K562 (cell line): ENCODE data around the gene BTD. TPM values are rescaled to one million over a fixed set of nuclear protein-coding genes. Genes with fewer than 3 reads are reported as not detected.

Experiments used
- ATAC-seq: fragments of 200-7000 bp; cut with Tn5 transposase; 3 replicates; pipeline ENCODE4 v1.9.1; 2020; ENCODE audit warnings: moderate library complexity
- BruUV-seq: library from RNA; stranded (reverse); fragments of 400-500 nt; replicated peaks from 2 replicates; lab custom pipeline; 2021; lab: Mats Ljungman, UMichigan
- CTCF ChIA-PET: fragments of 300-600 bp; formaldehyde crosslinking; extraction: SDS; loops from one replicate; lab custom pipeline; 2021; ENCODE audit warnings: low intra/inter-chr PET ratio; lab: Yijun Ruan, JAX
- POLR2A ChIA-PET: fragments of 300-600, 350-650 bp; sonication (Branson Sonifier 250); formaldehyde crosslinking; extraction: SDS; loops from one replicate; lab custom pipeline; 2021; ENCODE audit warnings: antibody characterized with exemption, inconsistent platforms; lab: Yijun Ruan, JAX
- DNase-seq, 4 experiments: peaks; one replicate each; pipeline versions ENCODE4 v3.0.0 to v3.0.0-alpha.2; 2011 to 2018; ENCODE audit warnings: low spot score in 3 of 4, mixed read lengths in 3 of 4; ENCODE audit errors: extremely low read depth in 1 of 4
- FAIRE-seq: peaks from 2 replicates; lab custom pipeline; 2011; peaks lifted over from hg19 to GRCh38; lab: Jason Lieb, UNC
- H2AFZ ChIP-seq: 2 replicates; pipeline ENCODE4 v1.6.0; 2011; ENCODE audit warnings: low read depth, low read length, control low read depth, inconsistent platforms
- H3K27ac ChIP-seq: fragments of 200-600 bp; 3 replicates; pipeline ENCODE4 v1.8.0; 2011; ENCODE audit warnings: low read depth, mild to moderate bottlenecking, control low read depth, inconsistent platforms, low read length, moderate library complexity, mixed read lengths; ENCODE audit errors: extremely low read depth
- H3K27me3 ChIP-seq, 2 experiments: fragments of 300-600 bp in 1 of 2; 2 replicates in 1 of 2; 3 replicates in 1 of 2; pipeline versions ENCODE4 v1.6.0 to v1.8.0; 2011; ENCODE audit warnings: inconsistent platforms in 2 of 2, low read length in 2 of 2, mild to moderate bottlenecking in 1 of 2, mixed read lengths in 1 of 2, moderate library complexity in 1 of 2; ENCODE audit not compliant: control insufficient read depth in 2 of 2, insufficient read depth in 2 of 2
- H3K36me3 ChIP-seq: fragments of 300-600 bp; 3 replicates; pipeline ENCODE4 v1.8.0; 2011; ENCODE audit warnings: mild to moderate bottlenecking, low read length, inconsistent platforms; ENCODE audit not compliant: control insufficient read depth, insufficient read depth
- H3K4me1 ChIP-seq, 2 experiments: fragments of 200-600 bp in 1 of 2; replicated peaks in 1 of 2; 2 replicates in 1 of 2; 3 replicates in 1 of 2; pipeline versions ENCODE4 v1.5.1 to v1.8.0; 2011; ENCODE audit warnings: inconsistent platforms in 2 of 2, low read length in 2 of 2, mild to moderate bottlenecking in 1 of 2, mixed read lengths in 1 of 2, moderate library complexity in 1 of 2; ENCODE audit not compliant: control insufficient read depth in 2 of 2, insufficient read depth in 2 of 2
- H3K4me2 ChIP-seq: 2 replicates; pipeline ENCODE4 v1.6.1; 2011; ENCODE audit warnings: low read length, control low read depth, inconsistent platforms, mixed read lengths; ENCODE audit not compliant: insufficient read depth
- H3K4me3 ChIP-seq: fragments of 200-600 bp; sonication (generic), shearing (Covaris generic); 2 replicates; pipeline ENCODE4 v1.5.1; 2016; ENCODE audit warnings: control low read depth, inconsistent platforms
- H3K79me2 ChIP-seq: fragments of 200-600 bp; 3 replicates; pipeline ENCODE4 v1.8.0; 2011; ENCODE audit warnings: low read length, inconsistent platforms; ENCODE audit not compliant: control insufficient read depth, insufficient read depth
- H3K9ac ChIP-seq, 2 experiments: 2 replicates each; pipeline versions ENCODE4 v1.6.0 to v1.6.1; 2011; ENCODE audit warnings: low read depth in 2 of 2, low read length in 2 of 2, control low read depth in 1 of 2, inconsistent platforms in 1 of 2, mild to moderate bottlenecking in 1 of 2, mixed read lengths in 1 of 2; ENCODE audit not compliant: insufficient read depth in 1 of 2
- H3K9me1 ChIP-seq: one replicate; pipeline ENCODE4 v1.6.0; 2011; ENCODE audit warnings: inconsistent platforms, mild to moderate bottlenecking, low read length, moderate library complexity; ENCODE audit not compliant: control insufficient read depth, insufficient read depth
- H3K9me3 ChIP-seq: replicated peaks from 2 replicates; pipeline ENCODE4 v1.5.1; 2011; ENCODE audit warnings: low read depth, low read length, inconsistent platforms; ENCODE audit not compliant: control insufficient read depth, insufficient read depth
- H4K20me1 ChIP-seq: replicated peaks from 2 replicates; pipeline ENCODE4 v1.6.1; 2011; ENCODE audit warnings: low read length, inconsistent platforms, mixed read lengths; ENCODE audit not compliant: control insufficient read depth, insufficient read depth
- CBX3 ChIP-seq, 2 experiments: IDR thresholded peaks; 1 replicate in 1 of 2; 2 replicates in 1 of 2; pipeline ENCODE4 v1.6.1; 2012; ENCODE audit warnings: inconsistent platforms in 2 of 2, low read length in 2 of 2, borderline replicate concordance in 1 of 2, control low read depth in 1 of 2
- NFIX ChIP-seq: fragments of 250-450 bp; sonication (Bioruptor Pico); IDR thresholded peaks from 2 replicates; pipeline ENCODE4 v1.4.0; 2020; ENCODE audit warnings: low read depth, mild to moderate bottlenecking, moderate library complexity
- POLR3G ChIP-seq: IDR thresholded peaks from 2 replicates; pipeline ENCODE4 v1.6.1; 2011; ENCODE audit not compliant: insufficient read length, insufficient replicate concordance; ENCODE audit errors: extremely low read depth
- ZNF140 ChIP-seq: fragments of 250-450 bp; sonication (Bioruptor Pico); IDR thresholded peaks from 2 replicates; pipeline ENCODE4 v1.8.0; 2021; ENCODE audit warnings: moderate library complexity, mild to moderate bottlenecking, inconsistent platforms
- ZNF408 ChIP-seq: fragments of 250-450 bp; sonication (Bioruptor Pico); IDR thresholded peaks from 2 replicates; pipeline ENCODE4 v1.4.0; 2020; ENCODE audit warnings: low read depth, mild to moderate bottlenecking, moderate library complexity
- WGBS: fragments of 100-300 bp; shearing (Covaris generic); methylation state at CpG from one replicate; pipeline ENCODE4 v1.1.6; 2016; ENCODE audit warnings: low coverage, mixed read lengths; ENCODE audit not compliant: insufficient coverage; ENCODE audit errors: missing lambda C conversion rate; 5-methylcytosine and 5-hydroxymethylcytosine counted together
- in situ Hi-C: fragments of 300-500 bp; cut with MboI; formaldehyde crosslinking; loops from 4 replicates; pipeline ENCODE4 v1.15.0; 2018; ENCODE audit warnings: inconsistent platforms, mixed read lengths
- intact Hi-C: fragments of 100-400 bp; cut with micrococcal nuclease; formaldehyde crosslinking; loops from 2 replicates; pipeline ENCODE4 v1.14.2; 2022
- polyA plus RNA-seq, 8 experiments: library from polyadenylated mRNA; depleted of rRNA in 4 of 8; stranded (reverse) in 5 of 8; unstranded in 3 of 8; fragments of >200 nt; fragmentation: Nextera tagmentation in 2 of 8; fragmentation: Illumina TruSeq in 1 of 8; extraction: Ambion mirVana in 2 of 8; extraction: Trizol in 1 of 8; gene quantifications; 2 replicates each; pipeline versions ENCODE4 v1.2.1 to v1.2.3, GENCODE V29; 2011 to 2014; ENCODE audit warnings: inconsistent platforms in 1 of 8, missing spikeins in 1 of 8
- total RNA-seq, 7 experiments: library from RNA; depleted of rRNA in 6 of 7; stranded (reverse); fragments of >200 nt in 6 of 7; fragmentation: Illumina TruSeq in 2 of 7; extraction: Trizol in 2 of 7; gene quantifications; 2 replicates each; pipeline versions ENCODE4 v1.2.1 to v1.2.3, GENCODE V29; 2011 to 2021; ENCODE audit warnings: low replicate concordance in 1 of 7
- TF ChIP-seq, protein P1 (sequence below): fragments of 250-450 bp; sonication (Bioruptor Pico); IDR thresholded peaks from 2 replicates; pipeline ENCODE4 v1.8.0; 2022; ENCODE audit warnings: inconsistent platforms, mild to moderate bottlenecking, moderate library complexity, borderline replicate concordance
- TF ChIP-seq, protein P2 (sequence below): fragments of 250-450 bp; sonication (Bioruptor Pico); IDR thresholded peaks from 2 replicates; pipeline ENCODE4 v1.8.0; 2022; ENCODE audit warnings: moderate library complexity, mild to moderate bottlenecking, inconsistent platforms
- TF ChIP-seq, protein P3 (sequence below), 3 experiments: fragments of 200-800 bp in 1 of 3; fragments of 250-450 bp in 1 of 3; fragments of 450-650 bp in 1 of 3; sonication (Bioruptor Pico) in 1 of 3; sonication (Bioruptor generic) in 1 of 3; formaldehyde crosslinking in 1 of 3; IDR thresholded peaks; 2 replicates each; pipeline versions ENCODE4 v1.6.1 to v1.8.0; 2016 to 2022; ENCODE audit warnings: mild to moderate bottlenecking in 2 of 3, missing genetic modification characterization in 2 of 3, missing compliant biosample characterization in 1 of 3, moderate library complexity in 1 of 3

The BTD gene
- total and polyA plus RNA-seq, 9 of the 15 experiments (the other 6 are each of a cell fraction or from before 2014, with no cell fraction given) = 6.6 to 26.2 (median 10.6) TPM

DNA sequence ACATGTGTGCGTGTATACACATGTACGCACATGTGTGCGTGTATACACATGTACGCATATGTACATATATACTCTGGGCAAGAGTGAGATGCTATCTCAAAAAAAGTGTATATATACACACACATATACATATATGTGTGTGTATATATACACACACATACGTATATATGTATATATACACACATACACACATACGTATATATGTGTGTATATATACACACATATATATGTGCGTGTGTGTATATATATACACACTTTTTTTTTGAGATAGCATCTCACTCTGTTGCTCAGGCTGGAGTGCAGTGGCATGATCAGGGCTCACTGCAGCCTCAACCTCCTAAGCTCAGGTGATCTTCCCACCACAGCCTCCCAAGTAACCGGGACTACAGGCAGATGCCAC is 8.6 kb upstream of the BTD start:
- no peaks in the 10 kb centered on the region for H4K20me1 ChIP-seq
- H2AFZ ChIP-seq = no peak overlapping the region
- no peaks in the 10 kb centered on the region for H3K9me1 ChIP-seq
- intact Hi-C loops = no loop called here
- H3K36me3 ChIP-seq = peaks cover 34% of the 10 kb centered on the region; the same call in 2 of the 3 replicates
- POLR2A ChIA-PET = no interaction called here
- H3K9me3 ChIP-seq = peaks cover 4% of the 10 kb centered on the region; the same call in 1 of the 2 replicates
- H3K27ac ChIP-seq = no peak overlapping the region
- DNase-seq (no peak), FAIRE-seq (no peak), ATAC-seq (no peak)
- H3K79me2 ChIP-seq = no peaks in the 10 kb centered on the region
- H3K4me3 ChIP-seq = no peak overlapping the region
- CTCF ChIA-PET = no interaction called here
- no peaks in the 10 kb centered on the region for H3K4me1 ChIP-seq
- H3K27me3 ChIP-seq = no peaks in the 10 kb centered on the region
- in situ Hi-C loops = no loop called here
- no peak overlapping the region for H3K9ac ChIP-seq
- no peak overlapping the region for H3K4me2 ChIP-seq
- WGBS = 91% methylated on average over 8 of the region's 8 CpGs
- TF ChIP-seq, protein P1, sequence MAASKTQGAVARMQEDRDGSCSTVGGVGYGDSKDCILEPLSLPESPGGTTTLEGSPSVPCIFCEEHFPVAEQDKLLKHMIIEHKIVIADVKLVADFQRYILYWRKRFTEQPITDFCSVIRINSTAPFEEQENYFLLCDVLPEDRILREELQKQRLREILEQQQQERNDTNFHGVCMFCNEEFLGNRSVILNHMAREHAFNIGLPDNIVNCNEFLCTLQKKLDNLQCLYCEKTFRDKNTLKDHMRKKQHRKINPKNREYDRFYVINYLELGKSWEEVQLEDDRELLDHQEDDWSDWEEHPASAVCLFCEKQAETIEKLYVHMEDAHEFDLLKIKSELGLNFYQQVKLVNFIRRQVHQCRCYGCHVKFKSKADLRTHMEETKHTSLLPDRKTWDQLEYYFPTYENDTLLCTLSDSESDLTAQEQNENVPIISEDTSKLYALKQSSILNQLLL (CRISPR knock-in tag) = peak; percentile 93
- TF ChIP-seq, protein P2, sequence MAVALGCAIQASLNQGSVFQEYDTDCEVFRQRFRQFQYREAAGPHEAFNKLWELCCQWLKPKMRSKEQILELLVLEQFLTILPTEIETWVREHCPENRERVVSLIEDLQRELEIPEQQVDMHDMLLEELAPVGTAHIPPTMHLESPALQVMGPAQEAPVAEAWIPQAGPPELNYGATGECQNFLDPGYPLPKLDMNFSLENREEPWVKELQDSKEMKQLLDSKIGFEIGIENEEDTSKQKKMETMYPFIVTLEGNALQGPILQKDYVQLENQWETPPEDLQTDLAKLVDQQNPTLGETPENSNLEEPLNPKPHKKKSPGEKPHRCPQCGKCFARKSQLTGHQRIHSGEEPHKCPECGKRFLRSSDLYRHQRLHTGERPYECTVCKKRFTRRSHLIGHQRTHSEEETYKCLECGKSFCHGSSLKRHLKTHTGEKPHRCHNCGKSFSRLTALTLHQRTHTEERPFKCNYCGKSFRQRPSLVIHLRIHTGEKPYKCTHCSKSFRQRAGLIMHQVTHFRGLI (CRISPR knock-in tag) = 0 out of 2 replicates have a peak, but pooled peaks have one; percentile 23
- no peak for TF ChIP-seq POLR3G
- TF ChIP-seq ZNF140 (CRISPR knock-in tag) = 0 out of 2 replicates have a peak, but pooled peaks have one; percentile 51
- TF ChIP-seq, protein P3, sequence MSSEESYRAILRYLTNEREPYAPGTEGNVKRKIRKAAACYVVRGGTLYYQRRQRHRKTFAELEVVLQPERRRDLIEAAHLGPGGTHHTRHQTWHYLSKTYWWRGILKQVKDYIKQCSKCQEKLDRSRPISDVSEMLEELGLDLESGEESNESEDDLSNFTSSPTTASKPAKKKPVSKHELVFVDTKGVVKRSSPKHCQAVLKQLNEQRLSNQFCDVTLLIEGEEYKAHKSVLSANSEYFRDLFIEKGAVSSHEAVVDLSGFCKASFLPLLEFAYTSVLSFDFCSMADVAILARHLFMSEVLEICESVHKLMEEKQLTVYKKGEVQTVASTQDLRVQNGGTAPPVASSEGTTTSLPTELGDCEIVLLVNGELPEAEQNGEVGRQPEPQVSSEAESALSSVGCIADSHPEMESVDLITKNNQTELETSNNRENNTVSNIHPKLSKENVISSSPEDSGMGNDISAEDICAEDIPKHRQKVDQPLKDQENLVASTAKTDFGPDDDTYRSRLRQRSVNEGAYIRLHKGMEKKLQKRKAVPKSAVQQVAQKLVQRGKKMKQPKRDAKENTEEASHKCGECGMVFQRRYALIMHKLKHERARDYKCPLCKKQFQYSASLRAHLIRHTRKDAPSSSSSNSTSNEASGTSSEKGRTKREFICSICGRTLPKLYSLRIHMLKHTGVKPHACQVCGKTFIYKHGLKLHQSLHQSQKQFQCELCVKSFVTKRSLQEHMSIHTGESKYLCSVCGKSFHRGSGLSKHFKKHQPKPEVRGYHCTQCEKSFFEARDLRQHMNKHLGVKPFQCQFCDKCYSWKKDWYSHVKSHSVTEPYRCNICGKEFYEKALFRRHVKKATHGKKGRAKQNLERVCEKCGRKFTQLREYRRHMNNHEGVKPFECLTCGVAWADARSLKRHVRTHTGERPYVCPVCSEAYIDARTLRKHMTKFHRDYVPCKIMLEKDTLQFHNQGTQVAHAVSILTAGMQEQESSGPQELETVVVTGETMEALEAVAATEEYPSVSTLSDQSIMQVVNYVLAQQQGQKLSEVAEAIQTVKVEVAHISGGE (CRISPR knock-in tag; IDR thresholded peaks at IDR 0.05) = peak in 1 of 3 experiments; percentile 57; a peak in 1 of 6 replicates
- TF ChIP-seq CBX3 (IDR thresholded peaks at IDR 0.05; ENCODE audit: borderline replicate concordance in 1 of 2, low read length in 2 of 2) = no peak
- TF ChIP-seq NFIX (CRISPR knock-in tag) = 0 out of 2 replicates have a peak, but pooled peaks have one; percentile 21
- TF ChIP-seq ZNF408 (CRISPR knock-in tag) = peak; percentile 86
- BruUV-seq = no TSS peak
